KMS-11 (cell line): Measurements from ENCODE around the gene NCKAP5.

ENCODE experiments used
- H2AFZ ChIP-seq: fragments of 200-600 bp; sonication (generic); 2 replicates; pipeline ENCODE4 v1.6.1; 2016; ENCODE audit warnings: antibody characterized with exemption, mixed run types, low read depth
- H3K27ac ChIP-seq: fragments of 200-600 bp; sonication (generic); 2 replicates; pipeline ENCODE4 v1.6.1; 2016; ENCODE audit warnings: mild to moderate bottlenecking, mixed run types
- H3K27me3 ChIP-seq: fragments of 200-600 bp; sonication (generic); 2 replicates; pipeline ENCODE4 v1.6.1; 2017; ENCODE audit warnings: mild to moderate bottlenecking, low read depth, mixed run types, moderate library complexity; ENCODE audit not compliant: insufficient read depth
- H3K36me3 ChIP-seq: fragments of 200-600 bp; sonication (generic); 2 replicates; pipeline ENCODE4 v1.6.1; 2017; ENCODE audit warnings: mild to moderate bottlenecking, mixed run types; ENCODE audit not compliant: insufficient read depth
- H3K4me1 ChIP-seq: fragments of 200-600 bp; sonication (generic); 2 replicates; pipeline ENCODE4 v1.6.1; 2016; ENCODE audit warnings: mild to moderate bottlenecking, low read depth, mixed run types; ENCODE audit not compliant: poor library complexity, severe bottlenecking
- H3K4me2 ChIP-seq: fragments of 200-600 bp; sonication (generic); 2 replicates; pipeline ENCODE4 v1.7.0; 2016; ENCODE audit warnings: mild to moderate bottlenecking, mixed run types
- H3K4me3 ChIP-seq: fragments of 200-600 bp; sonication (generic); IDR thresholded peaks from 2 replicates; pipeline ENCODE4 v1.6.1; 2017; ENCODE audit warnings: low read depth, low read length, mixed read lengths; ENCODE audit not compliant: insufficient read depth
- H3K79me2 ChIP-seq: fragments of 200-600 bp; sonication (generic); 2 replicates; pipeline ENCODE4 v1.6.1; 2016; ENCODE audit warnings: low read depth, mixed run types; ENCODE audit not compliant: insufficient read depth
- H3K9ac ChIP-seq: fragments of 200-600 bp; sonication (generic); 2 replicates; pipeline ENCODE4 v1.6.1; 2016; ENCODE audit warnings: mild to moderate bottlenecking, mixed run types
- H4K20me1 ChIP-seq: fragments of 200-600 bp; sonication (generic); 2 replicates; pipeline ENCODE4 v1.6.1; 2016; ENCODE audit warnings: mild to moderate bottlenecking, mixed run types; ENCODE audit not compliant: insufficient read depth
- CTCF ChIP-seq: fragments of 200-600 bp; sonication (generic); conservative IDR thresholded peaks from 2 replicates; pipeline ENCODE4 v1.6.1; 2017; ENCODE audit warnings: low read depth, mild to moderate bottlenecking, antibody characterized with exemption, low read length, moderate library complexity, mixed read lengths

Gene NCKAP5

GRCh38 chr2:133167990-133168389 is 400.3 kb downstream of the NCKAP5 start:
- Histone ChIP-seq H3K27me3 (no peaks in the 10 kb centered on the region), H4K20me1 (no peaks in the 10 kb centered on the region), H3K79me2 (no peaks in the 10 kb centered on the region), H3K4me1 (no peaks in the 10 kb centered on the region), H3K36me3 (no peaks in the 10 kb centered on the region), H3K4me3 (no peak overlapping the region), H3K27ac (no peak overlapping the region), H3K4me2 (no peak overlapping the region), H3K9ac (no peak overlapping the region), H2AFZ (no peak overlapping the region)
- TF ChIP-seq CTCF: no peak

GRCh38 chr2:133167223-133167622 is 401.0 kb downstream of the NCKAP5 start:
- no peak for TF ChIP-seq CTCF
- Histone ChIP-seq H3K27ac (no peak overlapping the region), H3K4me3 (no peak overlapping the region)

GRCh38 chr2:133166031-133166430 is 402.2 kb downstream of the NCKAP5 start:
- no peaks in the 10 kb centered on the region for H3K4me1 ChIP-seq
- no peak overlapping the region for H3K4me3 ChIP-seq
- no peak overlapping the region for H2AFZ ChIP-seq
- H3K27me3 ChIP-seq: no peaks in the 10 kb centered on the region
- H3K9ac ChIP-seq: no peak overlapping the region
- no peak for TF ChIP-seq CTCF
- H3K36me3 ChIP-seq: no peaks in the 10 kb centered on the region
- H3K4me2 ChIP-seq: no peak overlapping the region
- no peaks in the 10 kb centered on the region for H3K79me2 ChIP-seq
- no peaks in the 10 kb centered on the region for H4K20me1 ChIP-seq
- H3K27ac ChIP-seq: no peak overlapping the region

More at GRCh38 chr2:133167223-133167622, 401.0 kb downstream of the NCKAP5 start:
- Histone ChIP-seq H3K4me1 (no peaks in the 10 kb centered on the region), H3K79me2 (no peaks in the 10 kb centered on the region), H3K9ac (no peak overlapping the region), H3K36me3 (no peaks in the 10 kb centered on the region), H3K4me2 (no peak overlapping the region), H4K20me1 (no peaks in the 10 kb centered on the region), H3K27me3 (no peaks in the 10 kb centered on the region), H2AFZ (no peak overlapping the region)

- H3K27me3 ChIP-seq: no peaks in the 10 kb centered on the region
- H3K79me2 ChIP-seq: no peaks in the 10 kb centered on the region
- peaks cover 2% of the 10 kb centered on the region for H3K4me1 ChIP-seq
- H2AFZ ChIP-seq: no peak overlapping the region
- no peak for TF ChIP-seq CTCF
- H3K9ac ChIP-seq: no peak overlapping the region
- no peak overlapping the region for H3K27ac ChIP-seq
- no peak overlapping the region for H3K4me2 ChIP-seq
- no peaks in the 10 kb centered on the region for H3K36me3 ChIP-seq
- no peaks in the 10 kb centered on the region for H4K20me1 ChIP-seq
- H3K4me3 ChIP-seq: no peak overlapping the region
These were observed 405.2 kb downstream of the NCKAP5 start for GRCh38 chr2:133163111-133163510.
